ENCODE results near the gene HDLBP.

Gene HDLBP

DNA sequence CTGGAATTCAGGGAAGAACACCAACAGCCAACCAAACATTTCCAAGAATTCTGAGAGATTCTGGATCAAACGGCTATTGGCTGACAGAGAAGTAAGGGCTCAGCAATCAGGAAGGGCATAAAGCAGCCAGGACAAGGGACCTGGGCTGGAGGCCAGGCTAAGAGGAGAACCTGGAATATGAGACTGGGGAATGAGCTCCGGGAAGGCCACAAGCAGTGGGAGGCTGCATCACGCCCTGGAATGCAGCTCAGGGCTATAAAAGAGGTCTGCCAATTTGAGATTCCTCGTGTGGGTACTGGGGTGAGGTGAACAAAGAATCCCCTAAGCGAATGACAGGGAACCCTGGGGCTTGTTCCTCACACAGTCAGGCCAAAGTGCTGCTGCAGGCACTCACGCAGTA is 66.6 kb downstream of the HDLBP start:
- DNase-seq: no peak

- DNase-seq: no peak
Observed at GRCh38 chr2:241248289-241248688, 67.2 kb downstream of the HDLBP start.

- DNase-seq: no peak
Observed at GRCh38 chr2:241244368-241244767, 71.1 kb downstream of the HDLBP start.

- no peak for DNase-seq
Observed at GRCh38 chr2:241242306-241242705, 73.2 kb downstream of the HDLBP start.

DNA sequence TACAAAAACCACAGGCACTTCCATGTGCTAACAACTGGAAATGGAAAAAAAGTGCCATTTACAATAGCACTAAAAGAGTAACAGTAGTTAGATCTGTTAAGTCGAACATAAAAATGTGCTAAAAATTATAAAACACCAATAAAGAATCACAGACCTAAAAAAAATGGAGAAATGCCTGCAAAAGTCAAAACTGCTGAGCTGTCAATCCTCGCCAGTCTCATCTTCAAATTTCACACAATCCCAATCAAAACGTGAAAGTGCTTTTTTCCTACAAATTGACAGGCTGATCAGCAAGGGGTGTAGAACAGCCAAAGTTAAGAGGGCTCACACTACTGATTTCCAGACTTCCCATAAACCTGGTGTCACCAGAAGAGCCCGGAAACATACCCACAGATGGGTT is 73.8 kb downstream of the HDLBP start:
- DNase-seq: no peak

- DNase-seq: no peak
Observed at GRCh38 chr2:241240320-241241004, 75.0 kb downstream of the HDLBP start.

DNA sequence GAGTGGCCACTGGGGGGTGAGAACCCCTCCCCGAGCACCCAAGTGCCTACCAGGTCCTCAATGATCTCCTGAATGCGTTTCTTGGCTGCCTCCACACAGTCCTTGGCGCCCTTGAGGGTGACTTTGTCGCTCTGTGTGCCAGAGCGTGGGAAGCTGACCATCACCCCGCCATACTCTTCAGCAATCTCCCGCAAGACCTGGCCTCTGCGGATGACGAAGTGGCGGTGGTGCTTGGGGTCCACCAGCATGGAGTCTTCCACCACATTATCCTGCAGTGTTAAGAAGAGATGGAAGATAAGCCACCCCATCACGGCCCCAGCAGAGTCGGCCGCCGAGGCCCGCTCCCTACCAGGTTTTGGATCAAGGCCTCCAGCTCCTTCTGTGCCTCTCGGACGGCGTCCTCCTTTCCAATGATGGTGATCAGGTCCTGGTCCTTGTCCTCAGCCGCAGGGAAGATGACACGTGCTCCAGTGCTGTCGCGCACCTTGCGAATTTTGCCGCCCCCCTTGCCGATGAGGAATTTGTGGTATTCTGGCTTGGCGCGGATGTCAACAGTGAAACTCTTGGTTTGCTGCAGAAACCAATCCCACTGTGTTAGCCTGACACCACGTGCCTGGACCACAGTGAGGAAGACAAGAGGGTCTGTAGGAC is 75.8 kb downstream of the HDLBP start:
- no peak for DNase-seq

DNA sequence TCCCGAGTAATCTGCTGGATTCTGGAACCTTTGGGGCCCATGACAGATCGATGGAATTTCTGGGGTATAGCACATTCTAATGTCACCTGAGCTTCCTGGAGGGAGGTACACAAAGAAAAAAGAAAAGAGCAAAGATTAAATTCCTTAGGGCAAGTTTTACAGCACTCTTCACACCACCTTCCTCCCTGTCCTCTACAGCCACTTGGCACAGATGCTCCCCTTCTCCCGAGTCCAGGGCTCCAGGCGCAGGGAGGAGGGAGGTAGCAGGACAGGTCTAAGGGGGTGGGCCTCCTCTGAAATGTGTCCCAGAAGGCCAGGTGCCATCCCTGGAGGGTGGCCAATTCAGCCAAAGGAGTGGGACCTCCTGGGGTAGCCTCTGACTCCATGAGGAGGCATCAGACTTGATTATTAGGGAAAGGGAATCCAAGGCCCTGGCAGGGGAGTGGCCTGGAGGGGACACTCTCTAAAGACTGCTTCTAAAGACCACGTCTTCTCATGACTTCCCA is 76.7 kb downstream of the HDLBP start:
- DNase-seq: no peak

GRCh38 chr2:241237949-241238371 is 77.5 kb downstream of the HDLBP start:
- DNase-seq: no peak

DNA sequence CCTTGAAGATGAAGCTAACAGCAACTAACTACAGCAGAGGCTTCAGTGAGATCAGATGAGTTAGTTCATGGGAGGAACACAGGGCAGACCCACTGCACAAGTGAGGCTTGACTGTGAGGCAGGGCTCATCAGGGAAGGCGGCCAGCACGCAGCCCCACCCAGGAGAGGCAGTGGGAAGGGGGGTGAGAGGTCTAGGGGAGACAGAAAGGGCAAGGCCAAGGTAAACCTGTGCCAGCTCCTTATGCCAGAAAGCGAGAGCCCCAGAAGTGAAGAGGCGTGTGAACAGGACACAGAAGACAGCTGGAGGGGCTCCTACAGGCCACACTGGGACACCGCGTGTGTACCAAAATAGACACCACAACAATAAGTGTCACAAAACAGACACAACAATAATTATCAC is 78.4 kb downstream of the HDLBP start:
- DNase-seq: no peak

DNA sequence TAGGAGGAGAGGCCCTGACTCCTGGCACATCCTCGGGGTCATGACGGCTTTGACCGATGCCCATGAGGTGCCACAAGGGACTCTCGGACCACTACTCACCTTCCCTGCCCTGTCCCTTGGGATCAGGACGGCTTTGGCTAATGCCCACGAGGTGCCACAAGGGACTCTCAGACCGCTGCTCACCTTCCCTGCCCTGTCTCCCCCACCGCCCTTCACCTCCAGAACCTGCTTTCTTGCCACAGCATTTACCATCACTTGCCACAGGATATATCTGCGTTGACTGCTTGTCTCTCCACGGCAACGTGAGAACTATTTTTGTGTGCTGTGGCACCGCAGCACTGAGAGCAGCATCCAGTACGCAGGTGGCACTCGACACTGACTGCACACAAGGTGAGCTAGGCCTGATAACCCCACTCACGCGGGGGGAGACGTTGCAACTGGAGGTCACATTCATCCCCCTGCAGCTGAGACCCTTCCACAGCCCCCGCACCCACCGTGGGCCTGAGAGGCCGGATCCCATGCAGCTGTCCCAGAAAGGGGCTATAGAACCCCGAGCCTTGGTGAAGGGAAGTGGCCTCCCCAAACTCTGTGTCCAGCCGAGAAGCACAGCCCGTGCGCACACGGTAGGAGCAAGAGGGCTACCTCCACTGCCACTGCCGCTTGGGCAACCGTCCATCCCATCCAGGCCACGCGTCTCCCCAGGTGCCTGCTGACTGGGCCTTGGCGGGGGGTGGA is 79.4 kb downstream of the HDLBP start:
- no peak for DNase-seq

- DNase-seq: no peak
Observed at GRCh38 chr2:241234962-241235740, 80.3 kb downstream of the HDLBP start.

GRCh38 chr2:241234066-241234790 is 81.2 kb downstream of the HDLBP start:
- no peak for DNase-seq

DNA sequence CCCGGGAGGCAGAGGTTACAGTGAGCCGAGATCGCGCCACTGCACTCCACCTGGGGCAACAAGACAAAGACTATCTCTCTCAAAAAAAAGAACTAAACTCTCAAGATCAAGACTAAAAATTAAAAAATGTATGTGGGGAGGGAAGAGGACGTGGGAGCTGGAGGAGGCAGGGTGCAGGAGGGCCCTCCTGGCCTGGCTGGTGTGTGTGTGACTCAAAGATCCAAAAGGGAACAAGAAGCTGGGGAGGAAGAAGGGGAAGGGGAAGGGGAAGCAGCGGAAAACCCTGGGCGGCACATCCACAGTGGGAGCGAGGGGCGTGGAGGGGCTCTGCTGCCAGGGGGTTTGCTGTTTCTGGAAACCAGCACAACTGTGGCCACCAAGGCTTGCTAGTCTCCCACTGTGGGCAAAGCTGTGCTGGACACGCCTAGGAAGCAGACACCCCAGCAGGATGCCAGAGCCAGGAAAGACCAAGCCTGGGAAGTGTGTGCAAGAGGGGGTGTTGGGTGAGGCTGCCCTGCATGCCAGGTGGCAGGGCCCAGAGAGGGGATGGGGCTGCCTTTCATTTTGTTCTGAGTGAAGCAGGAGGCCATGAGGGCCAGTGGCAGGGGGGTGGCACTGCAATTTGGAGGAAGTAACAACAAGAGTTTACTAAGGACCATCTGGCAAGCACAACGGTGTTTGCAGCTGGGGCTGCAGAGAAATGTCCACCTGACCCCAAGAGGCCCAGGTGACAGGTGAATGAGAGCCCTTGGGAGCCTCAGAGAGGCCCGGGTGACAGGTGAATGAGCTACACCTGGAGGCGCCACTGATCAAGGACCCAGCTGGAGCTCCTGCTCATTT is 82.5 kb downstream of the HDLBP start:
- DNase-seq: no peak

GRCh38 chr2:241230435-241230834 is 85.0 kb downstream of the HDLBP start:
- no peak for DNase-seq

- no peak for DNase-seq
Observed at GRCh38 chr2:241229563-241230401, 85.7 kb downstream of the HDLBP start.

DNA sequence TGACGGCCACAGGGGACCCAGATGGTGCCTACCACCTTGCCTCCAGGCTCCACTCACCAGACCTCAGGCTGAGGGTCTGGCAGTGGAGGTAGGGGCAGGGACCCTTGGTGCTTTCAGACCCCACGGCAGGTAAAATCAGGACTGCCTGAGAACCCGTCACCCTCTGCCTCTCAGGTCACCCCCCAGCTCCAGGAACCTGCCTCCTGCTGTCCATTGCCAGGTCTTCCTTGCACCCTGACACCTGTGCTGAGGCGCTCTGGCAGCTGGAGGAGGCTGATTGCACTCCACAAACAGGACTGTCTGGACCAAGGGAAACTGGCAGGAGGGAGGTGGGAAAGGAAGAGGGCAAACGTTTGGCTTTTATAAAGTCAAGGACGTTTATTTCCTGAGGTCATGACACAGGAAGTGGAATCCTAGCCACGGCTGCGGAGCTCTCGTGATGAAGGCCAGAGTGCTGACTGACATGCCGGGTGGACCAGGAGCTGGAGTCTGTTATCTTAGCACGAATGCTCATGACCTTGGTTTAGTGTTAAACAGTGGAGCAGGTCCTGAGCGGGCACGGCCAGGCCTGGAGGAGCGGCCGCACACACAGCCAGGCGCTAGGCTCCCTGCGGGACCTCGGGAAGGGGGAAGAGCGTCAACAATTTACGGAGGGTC is 86.5 kb downstream of the HDLBP start:
- no peak for DNase-seq

- no peak for DNase-seq
Observed at GRCh38 chr2:241228081-241228859, 87.2 kb downstream of the HDLBP start.

DNA sequence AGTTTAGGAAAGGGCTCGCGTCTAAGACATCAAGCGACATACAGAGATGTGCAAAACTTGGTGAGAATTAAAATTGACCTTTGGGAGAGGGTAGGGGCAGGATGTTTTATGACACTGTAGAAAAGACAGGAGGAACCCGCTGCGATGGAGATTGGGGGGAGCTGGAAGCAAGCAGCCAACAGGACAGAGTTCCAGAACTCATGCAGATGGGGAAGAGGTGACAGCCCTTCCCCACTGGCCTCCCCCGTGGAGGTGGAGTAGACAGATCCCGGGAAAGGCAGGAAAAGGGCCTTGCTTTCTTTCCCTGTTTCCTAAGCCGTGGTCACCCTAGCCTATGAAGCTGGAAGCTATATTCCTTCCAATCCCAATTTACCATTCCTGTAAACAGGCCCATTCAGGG is 87.9 kb downstream of the HDLBP start:
- DNase-seq: no peak
